Measurements from ENCODE around the gene PADI3.

Gene PADI3

DNA sequence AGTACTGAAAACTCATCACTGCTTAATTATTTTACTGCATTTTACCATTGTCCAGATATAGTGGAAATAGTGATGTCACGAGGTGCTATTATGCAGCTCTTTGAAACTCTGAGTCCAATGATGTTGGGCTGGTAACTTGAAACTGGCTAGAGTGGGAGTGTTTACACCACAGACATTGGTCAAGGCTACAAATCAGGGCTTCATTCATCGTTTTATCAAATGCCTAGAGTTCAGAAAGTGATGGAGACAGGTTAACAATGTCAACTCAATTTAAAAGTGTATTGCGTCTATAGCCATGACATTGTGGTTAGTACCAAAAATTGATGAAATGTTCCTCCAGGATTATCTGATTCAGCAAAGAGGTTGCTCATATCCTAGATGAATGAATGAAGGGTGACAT lies 31.3 kb upstream of the PADI3 start:
- Histone ChIP-seq H3K36me3 (ENCODE audit: control insufficient read depth in 1 of 2, insufficient read depth in 2 of 2, low read length in 2 of 2) (no peaks in the 10 kb centered on the region), H3K9me3 (ENCODE audit: control insufficient read depth in 1 of 2, low read length in 2 of 2) (no peaks in the 10 kb centered on the region), H3K27me3 (ENCODE audit: low read depth, low read length) (peaks cover 5% of the 10 kb centered on the region)

DNA sequence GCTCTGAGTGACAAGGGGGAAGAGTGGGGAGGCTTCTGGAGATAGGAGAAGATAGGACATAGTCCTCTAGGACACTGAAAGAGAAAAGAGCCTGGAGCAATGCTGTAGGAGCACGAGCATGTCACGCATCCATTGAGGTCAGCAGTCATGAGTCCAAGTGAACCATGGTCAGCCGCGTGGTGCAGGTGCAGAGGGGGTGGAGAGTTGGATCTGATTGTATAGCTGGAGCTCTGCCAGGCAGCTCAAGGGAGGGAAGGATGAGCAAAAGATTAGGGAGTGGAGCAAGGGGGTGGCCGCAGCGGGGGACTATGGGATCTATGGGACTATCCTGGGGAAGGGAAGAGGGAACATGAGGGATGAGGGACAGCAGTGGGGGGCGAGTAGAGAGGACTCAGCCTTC lies 30.0 kb upstream of the PADI3 start:
- no peaks in the 10 kb centered on the region for H3K27me3 ChIP-seq (ENCODE audit: low read depth, low read length)
- H3K27ac ChIP-seq (ENCODE audit: low read length) = no peak overlapping the region
- no peak overlapping the region for H3K4me3 ChIP-seq (ENCODE audit: low read depth in 1 of 2, low read length in 2 of 2)
- H3K36me3 ChIP-seq (ENCODE audit: control insufficient read depth in 1 of 2, insufficient read depth in 2 of 2, low read length in 2 of 2) = no peaks in the 10 kb centered on the region
- H3K4me1 ChIP-seq (ENCODE audit: control insufficient read depth in 1 of 2, insufficient read depth in 2 of 2, low read length in 2 of 2) = no peaks in the 10 kb centered on the region
- no peaks in the 10 kb centered on the region for H3K9me3 ChIP-seq (ENCODE audit: control insufficient read depth in 1 of 2, low read length in 2 of 2)

More for the DNA sequence above, 31.3 kb upstream of the PADI3 start:
- Histone ChIP-seq H3K4me3 (ENCODE audit: low read depth in 1 of 2, low read length in 2 of 2) (no peak overlapping the region), H3K4me1 (ENCODE audit: control insufficient read depth in 1 of 2, insufficient read depth in 2 of 2, low read length in 2 of 2) (peaks cover 0 to 7% of the 10 kb centered on the region in 2 donors), H3K27ac (ENCODE audit: low read length) (no peak overlapping the region)

DNA sequence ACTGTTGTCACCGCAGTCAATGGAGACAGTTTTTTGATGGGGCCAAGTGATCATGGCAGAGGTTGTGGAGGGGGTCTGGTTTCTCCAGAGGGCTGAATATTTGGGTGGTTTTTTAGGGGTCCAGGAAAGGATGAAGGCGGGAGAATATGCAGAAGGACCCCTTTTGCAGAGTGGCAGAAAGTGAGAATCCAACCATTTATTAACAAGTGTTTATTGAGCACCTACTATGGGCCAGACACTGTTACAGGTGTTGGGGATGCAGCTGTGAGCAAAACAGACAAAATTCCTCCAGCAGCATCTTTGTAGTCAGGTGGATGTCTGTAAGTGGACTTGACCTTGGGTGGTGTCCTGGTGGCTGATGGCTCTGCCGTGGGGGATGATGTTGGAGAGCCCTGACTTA lies 28.6 kb upstream of the PADI3 start:
- Histone ChIP-seq H3K36me3 (ENCODE audit: control insufficient read depth in 1 of 2, insufficient read depth in 2 of 2, low read length in 2 of 2) (no peaks in the 10 kb centered on the region), H3K4me3 (ENCODE audit: low read depth in 1 of 2, low read length in 2 of 2) (no peak overlapping the region), H3K9me3 (ENCODE audit: control insufficient read depth in 1 of 2, low read length in 2 of 2) (no peaks in the 10 kb centered on the region), H3K4me1 (ENCODE audit: control insufficient read depth in 1 of 2, insufficient read depth in 2 of 2, low read length in 2 of 2) (no peaks in the 10 kb centered on the region), H3K27me3 (ENCODE audit: low read depth, low read length) (no peaks in the 10 kb centered on the region), H3K27ac (ENCODE audit: low read length) (no peak overlapping the region)

- Histone ChIP-seq H3K9me3 (ENCODE audit: control insufficient read depth in 1 of 2, low read length in 2 of 2) (no peaks in the 10 kb centered on the region), H3K4me1 (ENCODE audit: control insufficient read depth in 1 of 2, insufficient read depth in 2 of 2, low read length in 2 of 2) (no peaks in the 10 kb centered on the region), H3K36me3 (ENCODE audit: control insufficient read depth in 1 of 2, insufficient read depth in 2 of 2, low read length in 2 of 2) (no peaks in the 10 kb centered on the region), H3K4me3 (ENCODE audit: low read depth in 1 of 2, low read length in 2 of 2) (no peak overlapping the region), H3K27me3 (ENCODE audit: low read depth, low read length) (no peaks in the 10 kb centered on the region), H3K27ac (ENCODE audit: low read length) (no peak overlapping the region)
Measured at GRCh38 chr1:17222557-17222956, 26.3 kb upstream of the PADI3 start.

DNA sequence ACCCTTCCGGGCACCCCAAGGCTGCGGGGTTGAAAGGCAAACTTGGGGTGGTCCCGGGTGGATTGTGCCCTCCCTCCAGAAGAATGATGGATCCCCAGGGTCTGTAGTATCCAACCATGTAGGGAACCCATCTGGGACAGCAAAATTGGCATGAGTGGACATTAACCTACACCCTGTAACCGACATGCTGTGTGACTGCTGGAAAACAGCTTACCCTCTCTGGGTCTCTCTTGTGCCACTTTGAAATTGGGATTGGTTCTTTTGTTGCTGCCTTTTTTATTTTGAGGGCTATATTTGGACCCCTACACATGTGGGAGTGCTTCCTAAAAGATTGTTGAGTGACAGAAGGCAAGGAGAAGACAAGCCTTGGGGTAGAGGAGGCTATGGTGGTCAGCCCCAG lies 24.5 kb upstream of the PADI3 start:
- no peaks in the 10 kb centered on the region for H3K27me3 ChIP-seq (ENCODE audit: low read depth, low read length)
- no peak overlapping the region for H3K4me3 ChIP-seq (ENCODE audit: low read depth in 1 of 2, low read length in 2 of 2)
- no peaks in the 10 kb centered on the region for H3K36me3 ChIP-seq (ENCODE audit: control insufficient read depth in 1 of 2, insufficient read depth in 2 of 2, low read length in 2 of 2)
- H3K9me3 ChIP-seq (ENCODE audit: control insufficient read depth in 1 of 2, low read length in 2 of 2) = no peaks in the 10 kb centered on the region
- no peak overlapping the region for H3K27ac ChIP-seq (ENCODE audit: low read length)
- no peaks in the 10 kb centered on the region for H3K4me1 ChIP-seq (ENCODE audit: control insufficient read depth in 1 of 2, insufficient read depth in 2 of 2, low read length in 2 of 2)

DNA sequence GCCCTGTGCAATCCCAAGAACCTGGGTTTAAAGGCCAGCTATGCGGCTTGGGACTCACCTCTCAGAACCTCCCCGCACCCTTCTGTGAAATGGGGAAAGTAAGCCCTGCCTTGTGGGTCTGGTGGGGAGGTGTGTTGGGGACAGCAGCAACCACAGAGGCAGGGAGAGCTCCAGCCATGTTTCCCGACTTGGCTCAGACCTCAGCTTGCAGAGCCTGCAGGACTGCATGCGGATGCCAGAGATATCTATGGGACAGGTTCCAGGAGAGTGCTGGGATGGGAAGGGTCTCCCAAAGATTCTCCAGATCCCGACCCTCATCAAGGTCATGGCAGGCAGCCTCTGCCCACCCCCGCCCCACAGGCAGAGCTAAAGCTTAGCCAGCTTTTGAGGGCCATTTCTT lies 23.8 kb upstream of the PADI3 start:
- no peak overlapping the region for H3K27ac ChIP-seq (ENCODE audit: low read length)
- H3K4me1 ChIP-seq (ENCODE audit: control insufficient read depth in 1 of 2, insufficient read depth in 2 of 2, low read length in 2 of 2) = no peaks in the 10 kb centered on the region
- no peak overlapping the region for H3K4me3 ChIP-seq (ENCODE audit: low read depth in 1 of 2, low read length in 2 of 2)
- H3K27me3 ChIP-seq (ENCODE audit: low read depth, low read length) = no peaks in the 10 kb centered on the region
- H3K36me3 ChIP-seq (ENCODE audit: control insufficient read depth in 1 of 2, insufficient read depth in 2 of 2, low read length in 2 of 2) = no peaks in the 10 kb centered on the region
- no peaks in the 10 kb centered on the region for H3K9me3 ChIP-seq (ENCODE audit: control insufficient read depth in 1 of 2, low read length in 2 of 2)

GRCh38 chr1:17227358-17227915 lies 21.5 kb upstream of the PADI3 start:
- Histone ChIP-seq H3K27me3 (ENCODE audit: low read depth, low read length) (no peaks in the 10 kb centered on the region), H3K36me3 (ENCODE audit: control insufficient read depth in 1 of 2, insufficient read depth in 2 of 2, low read length in 2 of 2) (no peaks in the 10 kb centered on the region), H3K4me3 (ENCODE audit: low read depth in 1 of 2, low read length in 2 of 2) (no peak overlapping the region)

GRCh38 chr1:17228619-17229018 lies 20.3 kb upstream of the PADI3 start:
- no peaks in the 10 kb centered on the region for H3K27me3 ChIP-seq (ENCODE audit: low read depth, low read length)
- no peaks in the 10 kb centered on the region for H3K9me3 ChIP-seq (ENCODE audit: control insufficient read depth in 1 of 2, low read length in 2 of 2)
- H3K4me1 ChIP-seq (ENCODE audit: control insufficient read depth in 1 of 2, insufficient read depth in 2 of 2, low read length in 2 of 2) = no peaks in the 10 kb centered on the region
- no peak overlapping the region for H3K27ac ChIP-seq (ENCODE audit: low read length)
- H3K36me3 ChIP-seq (ENCODE audit: control insufficient read depth in 1 of 2, insufficient read depth in 2 of 2, low read length in 2 of 2) = no peaks in the 10 kb centered on the region
- H3K4me3 ChIP-seq (ENCODE audit: low read depth in 1 of 2, low read length in 2 of 2) = no peak overlapping the region

More at GRCh38 chr1:17227358-17227915, 21.5 kb upstream of the PADI3 start:
- Histone ChIP-seq H3K27ac (ENCODE audit: low read length) (no peak overlapping the region), H3K9me3 (ENCODE audit: control insufficient read depth in 1 of 2, low read length in 2 of 2) (no peaks in the 10 kb centered on the region), H3K4me1 (ENCODE audit: control insufficient read depth in 1 of 2, insufficient read depth in 2 of 2, low read length in 2 of 2) (no peaks in the 10 kb centered on the region)

DNA sequence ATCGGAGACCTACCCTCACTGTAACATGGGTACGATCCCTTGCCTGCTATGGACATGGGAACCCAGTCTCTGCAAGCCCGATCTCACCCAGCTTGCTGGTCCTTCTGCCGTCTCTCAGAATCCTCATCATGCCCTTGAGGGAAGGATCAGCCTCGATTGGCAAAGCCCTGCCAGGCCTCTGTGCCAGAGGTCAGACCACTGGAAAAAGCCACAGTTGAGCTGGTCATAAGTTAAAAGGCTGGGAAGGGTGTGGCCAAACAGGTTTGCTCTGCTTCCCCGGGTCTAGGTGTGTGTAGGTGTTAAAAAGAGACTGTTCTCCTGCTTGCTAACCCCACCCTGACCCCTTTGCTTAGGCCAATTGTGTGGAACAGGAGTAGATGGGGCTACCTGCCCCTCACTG lies 19.5 kb upstream of the PADI3 start:
- no peaks in the 10 kb centered on the region for H3K36me3 ChIP-seq (ENCODE audit: control insufficient read depth in 1 of 2, insufficient read depth in 2 of 2, low read length in 2 of 2)
- no peak overlapping the region for H3K27ac ChIP-seq (ENCODE audit: low read length)
- no peak overlapping the region for H3K4me3 ChIP-seq (ENCODE audit: low read depth in 1 of 2, low read length in 2 of 2)
- no peaks in the 10 kb centered on the region for H3K9me3 ChIP-seq (ENCODE audit: control insufficient read depth in 1 of 2, low read length in 2 of 2)
- no peaks in the 10 kb centered on the region for H3K27me3 ChIP-seq (ENCODE audit: low read depth, low read length)
- no peaks in the 10 kb centered on the region for H3K4me1 ChIP-seq (ENCODE audit: control insufficient read depth in 1 of 2, insufficient read depth in 2 of 2, low read length in 2 of 2)

- H3K4me3 ChIP-seq (ENCODE audit: low read depth in 1 of 2, low read length in 2 of 2) = no peak overlapping the region
- H3K9me3 ChIP-seq (ENCODE audit: control insufficient read depth in 1 of 2, low read length in 2 of 2) = no peaks in the 10 kb centered on the region
- H3K27me3 ChIP-seq (ENCODE audit: low read depth, low read length) = no peaks in the 10 kb centered on the region
- H3K27ac ChIP-seq (ENCODE audit: low read length) = no peak overlapping the region
- no peaks in the 10 kb centered on the region for H3K4me1 ChIP-seq (ENCODE audit: control insufficient read depth in 1 of 2, insufficient read depth in 2 of 2, low read length in 2 of 2)
- no peaks in the 10 kb centered on the region for H3K36me3 ChIP-seq (ENCODE audit: control insufficient read depth in 1 of 2, insufficient read depth in 2 of 2, low read length in 2 of 2)
Measured at GRCh38 chr1:17230106-17230505, 18.8 kb upstream of the PADI3 start.

DNA sequence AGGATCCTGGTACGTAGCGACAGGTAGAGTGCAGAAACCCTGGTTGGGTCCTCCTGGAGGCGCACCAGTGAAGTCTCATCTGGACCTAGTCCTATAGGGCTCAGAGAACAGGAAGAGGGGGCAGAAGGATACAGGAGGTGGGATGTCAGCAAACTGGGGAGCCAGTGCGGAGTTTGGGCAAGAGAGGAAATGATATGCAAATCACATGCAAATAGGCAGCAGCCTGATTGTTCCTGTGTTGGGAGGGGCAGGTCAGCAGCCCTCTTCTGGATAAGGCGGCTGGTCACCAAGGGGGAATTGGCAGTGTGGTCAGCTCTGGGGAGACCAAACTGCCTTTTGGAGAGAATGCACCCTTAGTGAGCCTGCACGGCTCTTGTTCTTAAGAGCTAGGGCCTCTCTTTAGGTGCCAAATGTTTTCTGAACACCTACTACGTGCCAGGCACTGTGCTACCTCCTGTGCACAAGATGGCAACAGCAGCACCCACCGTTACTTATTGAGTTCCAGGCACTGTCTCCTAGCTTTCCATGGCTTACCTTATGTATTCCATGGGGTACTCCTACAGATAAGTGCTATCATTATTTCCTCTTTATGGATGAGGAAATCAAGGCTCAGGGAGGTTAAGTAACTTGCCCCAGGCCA lies 18.1 kb upstream of the PADI3 start:
- Histone ChIP-seq H3K36me3 (ENCODE audit: control insufficient read depth in 1 of 2, insufficient read depth in 2 of 2, low read length in 2 of 2) (no peaks in the 10 kb centered on the region), H3K27me3 (ENCODE audit: low read depth, low read length) (no peaks in the 10 kb centered on the region), H3K9me3 (ENCODE audit: control insufficient read depth in 1 of 2, low read length in 2 of 2) (no peaks in the 10 kb centered on the region), H3K4me1 (ENCODE audit: control insufficient read depth in 1 of 2, insufficient read depth in 2 of 2, low read length in 2 of 2) (no peaks in the 10 kb centered on the region), H3K27ac (ENCODE audit: low read length) (no peak overlapping the region), H3K4me3 (ENCODE audit: low read depth in 1 of 2, low read length in 2 of 2) (no peak overlapping the region)

All from muscle layer of duodenum (tissue), 2 donors.